H1 (cell line): ENCODE results near the gene ID1. TPM values are rescaled to one million over a fixed set of nuclear protein-coding genes. Genes with fewer than 3 reads are reported as not detected.

Experiments used
- CTCF ChIA-PET: fragments of 300-600 bp; sonication (Branson Sonifier 250); formaldehyde crosslinking; loops from one replicate; lab custom pipeline; 2021; ENCODE audit not compliant: partially characterized antibody; lab: Charles Lee
- POLR2A ChIA-PET: fragments of 300-600 bp; sonication (Branson Sonifier 250); formaldehyde crosslinking; loops from one replicate; lab custom pipeline; 2021; ENCODE audit warnings: inconsistent platforms; ENCODE audit not compliant: partially characterized antibody; lab: Charles Lee
- DNase-seq, 2 experiments: peaks; one replicate each; pipeline versions ENCODE4 v3.0.0 to v3.0.0-alpha.2; 2010 to 2022; ENCODE audit warnings: low spot score in 2 of 2, low read depth in 1 of 2, mixed read lengths in 1 of 2
- FAIRE-seq: peaks from 2 replicates; lab custom pipeline; 2011; peaks lifted over from hg19 to GRCh38; lab: Jason Lieb, UNC
- H2AFZ ChIP-seq: 2 replicates; pipeline ENCODE4 v1.8.1; 2012; ENCODE audit warnings: low read length, inconsistent platforms
- H2AK5ac ChIP-seq: 2 replicates; pipeline ENCODE4 v1.6.1; 2013; ENCODE audit warnings: low read depth, low read length
- H2BK120ac ChIP-seq: replicated peaks from 2 replicates; pipeline ENCODE3; 2013; ENCODE audit warnings: low read depth, low read length, inconsistent platforms
- H2BK12ac ChIP-seq: 2 replicates; pipeline ENCODE4 v1.6.1; 2013; ENCODE audit warnings: low read depth, low read length
- H2BK15ac ChIP-seq: 2 replicates; pipeline ENCODE4 v1.6.1; 2013; ENCODE audit warnings: low read length
- H2BK20ac ChIP-seq: 2 replicates; pipeline ENCODE4 v1.6.1; 2013; ENCODE audit warnings: low read length
- H2BK5ac ChIP-seq: 2 replicates; pipeline ENCODE4 v1.6.1; 2013; ENCODE audit warnings: low read depth, low read length
- H3K14ac ChIP-seq: 2 replicates; pipeline ENCODE4 v1.6.1; 2013; ENCODE audit warnings: inconsistent platforms; ENCODE audit not compliant: insufficient read length
- H3K18ac ChIP-seq: 2 replicates; pipeline ENCODE4 v1.6.1; 2013; ENCODE audit warnings: low read length; ENCODE audit errors: extremely low read depth
- H3K23ac ChIP-seq: 2 replicates; pipeline ENCODE4 v1.6.1; 2013; ENCODE audit warnings: inconsistent platforms; ENCODE audit not compliant: insufficient read length
- H3K23me2 ChIP-seq: 2 replicates; pipeline ENCODE4 v1.6.1; 2013; ENCODE audit warnings: low read depth, low read length
- H3K27ac ChIP-seq: 2 replicates; pipeline ENCODE4 v1.6.1; 2011; ENCODE audit warnings: low read depth, low read length, inconsistent platforms
- H3K27me3 ChIP-seq, 4 experiments: replicated peaks in 1 of 4; 1 replicate in 1 of 4; 2 replicates in 3 of 4; pipeline versions ENCODE4 v1.6.1 to v1.8.1; 2011 to 2013; ENCODE audit warnings: low read length in 3 of 4, mild to moderate bottlenecking in 3 of 4, inconsistent platforms in 2 of 4, mixed read lengths in 2 of 4, moderate library complexity in 1 of 4; ENCODE audit not compliant: control insufficient read depth in 3 of 4, insufficient read depth in 3 of 4; ENCODE audit errors: extremely low read depth in 1 of 4
- H3K36me3 ChIP-seq, 4 experiments: 2 replicates each; pipeline versions ENCODE4 v1.6.1 to v1.8.1; 2011 to 2013; ENCODE audit warnings: mild to moderate bottlenecking in 4 of 4, low read length in 3 of 4, moderate library complexity in 2 of 4, control low read depth in 1 of 4, inconsistent platforms in 1 of 4; ENCODE audit not compliant: insufficient read depth in 4 of 4, control insufficient read depth in 2 of 4
- H3K4ac ChIP-seq: replicated peaks from 2 replicates; pipeline ENCODE3; 2013; ENCODE audit warnings: low read length, low read depth, mixed read lengths, inconsistent platforms; ENCODE audit not compliant: insufficient read length
- H3K4me1 ChIP-seq, 4 experiments: replicated peaks in 1 of 4; 1 replicate in 1 of 4; 2 replicates in 3 of 4; pipeline versions ENCODE4 v1.6.1 to v1.8.1; 2011 to 2013; ENCODE audit warnings: low read length in 3 of 4, inconsistent platforms in 2 of 4, mixed read lengths in 1 of 4; ENCODE audit not compliant: insufficient read depth in 4 of 4, control insufficient read depth in 3 of 4
- H3K4me2 ChIP-seq, 2 experiments: 2 replicates each; pipeline versions ENCODE4 v1.6.1 to v1.8.1; 2011 to 2013; ENCODE audit warnings: low read depth in 2 of 2, low read length in 2 of 2, control low read depth in 1 of 2, inconsistent platforms in 1 of 2, mild to moderate bottlenecking in 1 of 2; ENCODE audit not compliant: insufficient read depth in 1 of 2
- H3K4me3 ChIP-seq, 4 experiments: fragments of 200-600, 300-600 bp in 1 of 4; sonication (generic), shearing (Covaris generic), sonication (Bioruptor Twin) in 1 of 4; 2 replicates each; pipeline versions ENCODE4 v1.5.1 to v1.8.1; 2011 to 2016; ENCODE audit warnings: low read length in 4 of 4, low read depth in 3 of 4, control low read depth in 2 of 4, inconsistent platforms in 2 of 4, mild to moderate bottlenecking in 2 of 4, mixed read lengths in 1 of 4, moderate library complexity in 1 of 4; ENCODE audit not compliant: insufficient read depth in 2 of 4; ENCODE audit errors: extremely low read depth in 1 of 4
- H3K56ac ChIP-seq: replicated peaks from 2 replicates; pipeline ENCODE3; 2013; ENCODE audit warnings: low read depth, mild to moderate bottlenecking, mixed read lengths, low read length, inconsistent platforms; ENCODE audit not compliant: insufficient read length
- H3K79me1 ChIP-seq: 2 replicates; pipeline ENCODE4 v1.6.1; 2013; ENCODE audit warnings: low read depth, low read length, control low read depth
- H3K79me2 ChIP-seq, 2 experiments: 2 replicates each; pipeline versions ENCODE4 v1.6.1 to v1.8.1; 2012 to 2013; ENCODE audit warnings: low read length in 2 of 2, mild to moderate bottlenecking in 2 of 2, inconsistent platforms in 1 of 2; ENCODE audit not compliant: insufficient read depth in 2 of 2, control insufficient read depth in 1 of 2
- H3K9ac ChIP-seq, 4 experiments: replicated peaks in 1 of 4; 1 replicate in 1 of 4; 2 replicates in 3 of 4; pipeline versions ENCODE4 v1.6.1 to v1.8.1; 2011 to 2013; ENCODE audit warnings: low read depth in 3 of 4, low read length in 3 of 4, control low read depth in 2 of 4, mild to moderate bottlenecking in 2 of 4, moderate library complexity in 2 of 4, inconsistent platforms in 1 of 4; ENCODE audit errors: extremely low read depth in 1 of 4
- H3K9me3 ChIP-seq, 2 experiments: 2 replicates each; pipeline versions ENCODE4 v1.6.1 to v1.8.1; 2012 to 2013; ENCODE audit warnings: mild to moderate bottlenecking in 2 of 2, moderate library complexity in 2 of 2, control low read depth in 1 of 2, inconsistent platforms in 1 of 2, low read depth in 1 of 2, low read length in 1 of 2, mixed read lengths in 1 of 2; ENCODE audit not compliant: insufficient read depth in 2 of 2
- H4K20me1 ChIP-seq, 2 experiments: replicated peaks in 1 of 2; 2 replicates each; pipeline versions ENCODE3 to v1.8.1; 2011 to 2013; ENCODE audit warnings: inconsistent platforms in 2 of 2, low read length in 2 of 2, mild to moderate bottlenecking in 1 of 2; ENCODE audit not compliant: insufficient read depth in 2 of 2, control insufficient read depth in 1 of 2
- H4K5ac ChIP-seq: 2 replicates; pipeline ENCODE4 v1.6.1; 2013; ENCODE audit warnings: low read length, low read depth, mixed read lengths, inconsistent platforms; ENCODE audit not compliant: insufficient read length
- H4K8ac ChIP-seq: 2 replicates; pipeline ENCODE4 v1.8.0; 2013; ENCODE audit warnings: mild to moderate bottlenecking, moderate library complexity, low read length, inconsistent platforms; ENCODE audit not compliant: insufficient read depth; ENCODE audit errors: extremely low read depth
- H4K91ac ChIP-seq: replicated peaks from 2 replicates; pipeline ENCODE3; 2013; ENCODE audit warnings: low read length, mixed read lengths, inconsistent platforms; ENCODE audit not compliant: insufficient read length
- KDM1A ChIP-seq: fragments of 200-600, 300-600 bp; sonication (generic); IDR thresholded peaks from 2 replicates; pipeline ENCODE4 v1.7.1; 2016; ENCODE audit warnings: mild to moderate bottlenecking, low read length, borderline replicate concordance
- TCF12 ChIP-seq: IDR thresholded peaks from 2 replicates; pipeline ENCODE4 v1.6.1; 2011; ENCODE audit warnings: low read depth, mild to moderate bottlenecking, low read length
- WGBS, 2 experiments: shearing (Covaris generic) in 1 of 2; methylation state at CpG; one replicate each; pipeline versions ENCODE4 v1.1.6 to v1.1.7; 2013 to 2015; ENCODE audit warnings: low lambda C conversion rate in 2 of 2, mixed read lengths in 2 of 2, inconsistent platforms in 1 of 2, low coverage in 1 of 2, missing lambda C conversion rate in 1 of 2; ENCODE audit not compliant: insufficient replicate concordance in 2 of 2, insufficient coverage in 1 of 2, insufficient read length in 1 of 2; ENCODE audit errors: extremely low coverage in 1 of 2, missing lambda C conversion rate in 1 of 2; 5-methylcytosine and 5-hydroxymethylcytosine counted together
- polyA plus RNA-seq, 7 experiments: library from polyadenylated mRNA; depleted of rRNA in 3 of 7; stranded (reverse) in 5 of 7; unstranded in 2 of 7; fragments of >200 nt in 5 of 7; fragments of 200-250 nt in 2 of 7; gene quantifications; 1 replicate in 5 of 7; 2 replicates in 1 of 7; 4 replicates in 1 of 7; pipeline versions ENCODE4 v1.2.1 to v1.2.3, GENCODE V29; 2011 to 2013; ENCODE audit warnings: missing spikeins in 2 of 7, mixed read lengths in 2 of 7
- total RNA-seq: library from RNA; stranded (reverse); fragmentation: NEBNext Ultra II Directional; extraction: Animal tissue kit (Norgen Biotek cat#: 25700); gene quantifications from 2 replicates; pipeline ENCODE4 v1.2.1, GENCODE V29; 2021

The ID1 gene
- total and polyA plus RNA-seq, 2 of the 8 experiments (the other 6 are each of a cell fraction or from before 2014, with no cell fraction given): 120 to 357 TPM

- 94% methylated on average over 2 of the region's 2 CpGs; no CpG with 5 or more reads in 1 of the 2 experiments for WGBS, 2 experiments
- peak overlapping the region; percentile 9; the same call in 1 of the 2 replicates for H3K18ac ChIP-seq
- H4K8ac ChIP-seq: no peak overlapping the region
- no peak overlapping the region for H3K4me2 ChIP-seq
- H2AK5ac ChIP-seq: 0 out of 2 replicates have a peak overlapping the region, but pooled peaks have one; percentile 54
- no peak for TF ChIP-seq TCF12
- peak; percentile 9; the same call in 1 of the 2 replicates for TF ChIP-seq KDM1A
- no peak overlapping the region for H2BK120ac ChIP-seq
- peaks cover 19 to 28% (median 20%) of the 10 kb centered on the region in 4 experiments for H3K4me1 ChIP-seq
- 0 out of 2 replicates have a peak overlapping the region, but pooled peaks have one; percentile 40 for H2BK15ac ChIP-seq
- H3K23me2 ChIP-seq: no peaks in the 10 kb centered on the region
- no peak overlapping the region for H3K4me3 ChIP-seq
- no peak overlapping the region for H3K27ac ChIP-seq
- H3K56ac ChIP-seq: no peak overlapping the region
- H3K79me1 ChIP-seq: no peaks in the 10 kb centered on the region
- no peaks in the 10 kb centered on the region for H3K9me3 ChIP-seq
- no peak overlapping the region for H4K91ac ChIP-seq
- no peak overlapping the region for H4K5ac ChIP-seq
- no peak overlapping the region for H2AFZ ChIP-seq
- H2BK12ac ChIP-seq: peak overlapping the region; percentile 86; the same call in 1 of the 2 replicates
- H3K23ac ChIP-seq: no peak overlapping the region
- H2BK20ac ChIP-seq: 0 out of 2 replicates have a peak overlapping the region, but pooled peaks have one; percentile 2
- no peak overlapping the region for H3K14ac ChIP-seq
- ChIA-PET CTCF (interaction anchor here (0.7 to 32.8 kb wide), 4 partner anchors 12 to 785 kb away, joined by 3 to 1559 read pairs (median 50); no protein-coding TSS in a partner anchor), POLR2A (interaction anchor here (1.7 to 26.1 kb wide), 5 partner anchors 9 to 28 kb away, joined by 6 to 1033 read pairs (median 48); partner anchors contain the start of gene ID1)
- H3K79me2 ChIP-seq: no peaks in the 10 kb centered on the region
- H3K4ac ChIP-seq: no peak overlapping the region
- no peaks in the 10 kb centered on the region for H4K20me1 ChIP-seq
- H3K36me3 ChIP-seq: no peaks in the 10 kb centered on the region
- peak overlapping the region; percentile 0; the same call in 1 of the 2 replicates for H2BK5ac ChIP-seq
- H3K9ac ChIP-seq: no peak overlapping the region
- FAIRE-seq (no peak), DNase-seq (no peak)
- H3K27me3 ChIP-seq: no peaks in the 10 kb centered on the region
Measured at GRCh38 chr20:31597481-31597855, 7.6 kb upstream of the ID1 start.
